Gastroesophageal sphincter (tissue), 4 donors: ENCODE results near the gene SMIM28. TPM values are rescaled to one million over a fixed set of nuclear protein-coding genes. Genes with fewer than 3 reads are reported as not detected.

Experiments used
- ATAC-seq: fragments of 150-250 bp; one replicate; pipeline ENCODE4 v1.9.1; 2016; ENCODE audit warnings: mild to moderate bottlenecking, moderate library complexity
- H3K27ac ChIP-seq, 4 donors: fragments of 200-600 bp; sonication (generic) in 3 of 4; 1 replicate in 3 of 4; 2 replicates in 1 of 4; pipeline ENCODE4 v1.5.1; 2016 to 2019
- H3K27me3 ChIP-seq: fragments of 200-600 bp; sonication (generic); one replicate; pipeline ENCODE4 v1.5.1; 2019
- H3K36me3 ChIP-seq, 2 donors: fragments of 200-600 bp; sonication (generic); one replicate each; pipeline ENCODE4 v1.5.1; 2019; ENCODE audit warnings: control low read depth in 1 of 2
- H3K4me1 ChIP-seq, 3 donors: fragments of 200-600 bp; sonication (generic); 1 replicate in 2 of 3; 2 replicates in 1 of 3; pipeline ENCODE4 v1.5.1; 2016 to 2019; ENCODE audit warnings: control low read depth in 2 of 3
- H3K4me3 ChIP-seq, 2 donors: fragments of 200-600 bp; sonication (generic); one replicate each; pipeline ENCODE4 v1.5.1; 2019; ENCODE audit warnings: mild to moderate bottlenecking in 1 of 2, moderate library complexity in 1 of 2
- H3K9me3 ChIP-seq, 3 donors: fragments of 200-600 bp; sonication (generic); one replicate each; pipeline ENCODE4 v1.5.1; 2017 to 2019; ENCODE audit warnings: control low read depth in 2 of 3
- CTCF ChIP-seq, 4 experiments: fragments of 200-600 bp in 2 of 4; fragments of 450-650 bp in 2 of 4; sonication (generic) in 1 of 4; IDR thresholded peaks; one replicate each; pipeline ENCODE4 v1.5.1; 2017 to 2019; ENCODE audit warnings: antibody characterized with exemption in 4 of 4, mild to moderate bottlenecking in 2 of 4, moderate library complexity in 2 of 4
- EP300 ChIP-seq: sonication (generic); formaldehyde crosslinking; IDR thresholded peaks from one replicate; pipeline ENCODE4 v1.6.1; 2017; ENCODE audit warnings: antibody characterized with exemption, mild to moderate bottlenecking
- POLR2A ChIP-seq, 2 donors: fragments of 450-650 bp; IDR thresholded peaks; one replicate each; pipeline ENCODE4 v1.6.1; 2017; ENCODE audit warnings: antibody characterized with exemption in 2 of 2, mild to moderate bottlenecking in 2 of 2, moderate library complexity in 1 of 2
- POLR2AphosphoS5 ChIP-seq: sonication (generic); formaldehyde crosslinking; IDR thresholded peaks from one replicate; pipeline ENCODE4 v1.6.1; 2017; ENCODE audit warnings: antibody characterized with exemption
- WGBS, 2 donors: methylation state at CpG; one replicate each; pipeline ENCODE4 v1.1.5; 2018; ENCODE audit warnings: low coverage in 1 of 2; 5-methylcytosine and 5-hydroxymethylcytosine counted together
- total RNA-seq, 4 donors: library from RNA; depleted of rRNA; stranded (reverse); fragments of >200 nt; gene quantifications; one replicate each; pipeline ENCODE4 v1.1.0, GENCODE V29; 2016

Gene SMIM28
- total RNA-seq, 4 donors from 2014 or later, result 1.5 TPM; not detected in 3

GRCh38 chr6:138378463-138378862 is 758 bp downstream of the SMIM28 start:
- TF ChIP-seq POLR2A (IDR thresholded peaks at IDR 0.05), result no peak
- no peak for TF ChIP-seq POLR2AphosphoS5
- TF ChIP-seq EP300, result no peak
- TF ChIP-seq CTCF (IDR thresholded peaks at IDR 0.05), result no peak
- Histone ChIP-seq H3K27ac (no peak overlapping the region), H3K4me3 (no peak overlapping the region), H3K4me1 (no peaks in the 10 kb centered on the region), H3K27me3 (no peaks in the 10 kb centered on the region), H3K9me3 (no peaks in the 10 kb centered on the region), H3K36me3 (no peaks in the 10 kb centered on the region)
- 64 to 67% methylated on average over 4 of the region's 4 CpGs for WGBS, 2 donors
- ATAC-seq, result no peak

- Histone ChIP-seq H3K4me1 (no peaks in the 10 kb centered on the region), H3K27me3 (no peaks in the 10 kb centered on the region), H3K27ac (no peak overlapping the region), H3K36me3 (no peaks in the 10 kb centered on the region), H3K9me3 (no peaks in the 10 kb centered on the region), H3K4me3 (no peak overlapping the region)
- TF ChIP-seq POLR2A (IDR thresholded peaks at IDR 0.05) (no peak), POLR2AphosphoS5 (no peak)
- ATAC-seq, result no peak
- WGBS, 2 donors, result 43 to 67% methylated on average over 1 to 3 of the region's 8 CpGs
These were observed 5.0 kb downstream of the SMIM28 start for GRCh38 chr6:138382498-138383265.

- TF ChIP-seq EP300 (no peak), CTCF (IDR thresholded peaks at IDR 0.05) (no peak), POLR2A (IDR thresholded peaks at IDR 0.05) (no peak), POLR2AphosphoS5 (no peak)
- no peaks in the 10 kb centered on the region for H3K36me3 ChIP-seq
- WGBS, 2 donors, result 61 to 74% methylated on average over 3 of the region's 3 CpGs
- no peak overlapping the region for H3K4me3 ChIP-seq
- no peaks in the 10 kb centered on the region for H3K9me3 ChIP-seq
- H3K27ac ChIP-seq, result no peak overlapping the region
- no peaks in the 10 kb centered on the region for H3K4me1 ChIP-seq
- no peaks in the 10 kb centered on the region for H3K27me3 ChIP-seq
- ATAC-seq, result no peak
These were observed 6.1 kb downstream of the SMIM28 start for GRCh38 chr6:138383776-138384175.

- Histone ChIP-seq H3K9me3 (no peaks in the 10 kb centered on the region), H3K27me3 (no peaks in the 10 kb centered on the region), H3K4me1 (no peaks in the 10 kb centered on the region), H3K36me3 (no peaks in the 10 kb centered on the region), H3K4me3 (no peak overlapping the region), H3K27ac (no peak overlapping the region)
- WGBS, 2 donors, result 90 to 93% methylated on average over 3 of the region's 3 CpGs
- no peak for ATAC-seq
- TF ChIP-seq POLR2AphosphoS5 (no peak), EP300 (no peak), CTCF (IDR thresholded peaks at IDR 0.05) (no peak), POLR2A (IDR thresholded peaks at IDR 0.05) (no peak)
These were observed 9.2 kb downstream of the SMIM28 start for GRCh38 chr6:138386897-138387296.

- 84 to 92% methylated on average over 8 of the region's 8 CpGs for WGBS, 2 donors
- Histone ChIP-seq H3K4me1 (no peaks in the 10 kb centered on the region), H3K36me3 (no peaks in the 10 kb centered on the region), H3K4me3 (no peak overlapping the region), H3K27me3 (no peaks in the 10 kb centered on the region), H3K27ac (no peak overlapping the region), H3K9me3 (no peaks in the 10 kb centered on the region)
- ATAC-seq, result no peak
- no peak for TF ChIP-seq EP300
- TF ChIP-seq POLR2A (IDR thresholded peaks at IDR 0.05), result no peak
- no peak for TF ChIP-seq POLR2AphosphoS5
- no peak for TF ChIP-seq CTCF (IDR thresholded peaks at IDR 0.05)
These were observed 10.1 kb downstream of the SMIM28 start for GRCh38 chr6:138387577-138388368.
